Measurements from ENCODE around the gene TTC5. TPM values are rescaled to one million over a fixed set of nuclear protein-coding genes. Genes with fewer than 3 reads are reported as not detected.
A peak's percentile ranks its signal among the peaks of the same experiment; 100 is the strongest.

Gene TTC5
- total RNA-seq, 2 donors from 2014 or later: 20.1 to 20.5 TPM

DNA sequence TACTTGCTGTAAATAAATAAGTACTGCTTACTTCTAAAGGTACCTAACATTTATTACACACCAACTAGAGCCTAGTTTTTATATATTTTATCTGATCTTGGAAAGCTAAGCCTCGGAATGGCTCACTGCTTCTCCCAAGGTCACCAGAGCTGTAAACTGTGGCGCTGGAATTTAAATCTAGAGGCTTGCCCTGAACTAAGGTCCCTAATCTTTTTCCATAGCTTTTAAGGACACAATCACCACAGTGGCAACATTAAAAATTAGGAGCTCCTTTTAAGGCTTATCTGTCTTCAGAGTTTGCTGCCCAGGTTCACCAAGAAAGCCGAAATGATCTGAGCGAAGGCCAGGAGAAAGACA, 26.7 kb upstream of the TTC5 start:
- 0 to 1% methylated on average over 4 of the region's 4 CpGs for WGBS, 2 experiments (ENCODE audit: insufficient coverage in 1 of 2, insufficient read length in 1 of 2)
- Histone ChIP-seq H3K4me3 (ENCODE audit: low read length) (peak overlapping the region; percentile 86), H3K4me1 (ENCODE audit: control insufficient read depth, insufficient read depth, low read length) (no peaks in the 10 kb centered on the region), H3K36me3 (ENCODE audit: control insufficient read depth, insufficient read depth, low read length) (peaks cover 21% of the 10 kb centered on the region), H3K27me3 (ENCODE audit: control insufficient read depth, insufficient read depth, low read length, poor library complexity, severe bottlenecking) (no peaks in the 10 kb centered on the region), H3K9ac (ENCODE audit: extremely low read depth, low read length, poor library complexity, severe bottlenecking) (peak overlapping the region; percentile 87), H3K9me3 (ENCODE audit: control insufficient read depth, low read length) (no peaks in the 10 kb centered on the region), H3K27ac (ENCODE audit: low read depth, low read length) (peak overlapping the region; percentile 73)
- TF ChIP-seq, protein P1, sequence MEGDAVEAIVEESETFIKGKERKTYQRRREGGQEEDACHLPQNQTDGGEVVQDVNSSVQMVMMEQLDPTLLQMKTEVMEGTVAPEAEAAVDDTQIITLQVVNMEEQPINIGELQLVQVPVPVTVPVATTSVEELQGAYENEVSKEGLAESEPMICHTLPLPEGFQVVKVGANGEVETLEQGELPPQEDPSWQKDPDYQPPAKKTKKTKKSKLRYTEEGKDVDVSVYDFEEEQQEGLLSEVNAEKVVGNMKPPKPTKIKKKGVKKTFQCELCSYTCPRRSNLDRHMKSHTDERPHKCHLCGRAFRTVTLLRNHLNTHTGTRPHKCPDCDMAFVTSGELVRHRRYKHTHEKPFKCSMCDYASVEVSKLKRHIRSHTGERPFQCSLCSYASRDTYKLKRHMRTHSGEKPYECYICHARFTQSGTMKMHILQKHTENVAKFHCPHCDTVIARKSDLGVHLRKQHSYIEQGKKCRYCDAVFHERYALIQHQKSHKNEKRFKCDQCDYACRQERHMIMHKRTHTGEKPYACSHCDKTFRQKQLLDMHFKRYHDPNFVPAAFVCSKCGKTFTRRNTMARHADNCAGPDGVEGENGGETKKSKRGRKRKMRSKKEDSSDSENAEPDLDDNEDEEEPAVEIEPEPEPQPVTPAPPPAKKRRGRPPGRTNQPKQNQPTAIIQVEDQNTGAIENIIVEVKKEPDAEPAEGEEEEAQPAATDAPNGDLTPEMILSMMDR (conservative IDR thresholded peaks at IDR 0.05): peak; percentile 23
- Mint-ChIP-seq H3K27ac (peak overlapping the region; percentile 100), H3K27me3 (ENCODE audit: insufficient read depth) (no peaks in the 10 kb centered on the region), H3K4me1 (peaks cover 20% of the 10 kb centered on the region), H3K9me3 (no peaks in the 10 kb centered on the region), H3K36me3 (ENCODE audit: low read depth) (peaks cover 14% of the 10 kb centered on the region), H3K4me3 (peak overlapping the region; percentile 89)
- no peak for DNase-seq

DNA sequence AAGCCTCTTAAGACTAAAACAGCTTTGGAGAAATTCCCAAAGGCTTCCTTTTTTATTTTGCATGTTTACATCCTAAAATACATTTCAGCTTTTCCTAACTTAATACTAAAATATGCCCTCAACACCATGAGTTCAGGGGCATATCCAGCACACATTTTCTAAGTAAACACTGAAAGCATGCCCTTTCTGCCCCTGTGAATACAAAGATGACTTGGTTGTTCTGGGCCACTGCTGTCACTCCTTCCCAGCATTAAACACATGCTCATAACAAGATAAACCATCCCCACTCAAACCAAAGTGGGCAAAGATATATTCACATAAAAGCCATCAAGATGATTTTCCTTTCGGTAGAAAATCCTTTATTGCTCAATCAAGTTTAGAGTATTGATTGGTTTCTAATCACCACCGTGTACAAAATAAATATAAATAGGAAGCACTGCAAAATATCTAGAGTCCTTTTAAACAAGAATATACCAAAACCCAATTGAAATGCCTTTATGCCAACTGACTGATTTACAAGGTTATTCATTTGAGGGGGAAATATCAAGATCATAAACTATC, 25.4 kb upstream of the TTC5 start:
- TF ChIP-seq, protein P1 (conservative IDR thresholded peaks at IDR 0.05): no peak
- H3K27ac Mint-ChIP-seq: peak overlapping the region; percentile 42
- H3K4me3 Mint-ChIP-seq: peak overlapping the region; percentile 89
- H3K4me3 ChIP-seq (ENCODE audit: low read length): peak overlapping the region; percentile 86
- no peaks in the 10 kb centered on the region for H3K27me3 ChIP-seq (ENCODE audit: control insufficient read depth, insufficient read depth, low read length, poor library complexity, severe bottlenecking)
- DNase-seq: no peak
- H3K27ac ChIP-seq (ENCODE audit: low read depth, low read length): no peak overlapping the region
- H3K36me3 ChIP-seq (ENCODE audit: control insufficient read depth, insufficient read depth, low read length): peaks cover 32% of the 10 kb centered on the region
- peaks cover 21% of the 10 kb centered on the region for H3K4me1 Mint-ChIP-seq
- 67% methylated on average over 1 of the region's 2 CpGs; no CpG with 5 or more reads in 1 of the 2 experiments for WGBS, 2 experiments (ENCODE audit: insufficient coverage in 1 of 2, insufficient read length in 1 of 2)
- peaks cover 26% of the 10 kb centered on the region for H3K36me3 Mint-ChIP-seq (ENCODE audit: low read depth)
- no peaks in the 10 kb centered on the region for H3K9me3 Mint-ChIP-seq
- no peaks in the 10 kb centered on the region for H3K9me3 ChIP-seq (ENCODE audit: control insufficient read depth, low read length)
- H3K9ac ChIP-seq (ENCODE audit: extremely low read depth, low read length, poor library complexity, severe bottlenecking): no peak overlapping the region
- H3K4me1 ChIP-seq (ENCODE audit: control insufficient read depth, insufficient read depth, low read length): no peaks in the 10 kb centered on the region
- H3K27me3 Mint-ChIP-seq (ENCODE audit: insufficient read depth): no peaks in the 10 kb centered on the region

DNA sequence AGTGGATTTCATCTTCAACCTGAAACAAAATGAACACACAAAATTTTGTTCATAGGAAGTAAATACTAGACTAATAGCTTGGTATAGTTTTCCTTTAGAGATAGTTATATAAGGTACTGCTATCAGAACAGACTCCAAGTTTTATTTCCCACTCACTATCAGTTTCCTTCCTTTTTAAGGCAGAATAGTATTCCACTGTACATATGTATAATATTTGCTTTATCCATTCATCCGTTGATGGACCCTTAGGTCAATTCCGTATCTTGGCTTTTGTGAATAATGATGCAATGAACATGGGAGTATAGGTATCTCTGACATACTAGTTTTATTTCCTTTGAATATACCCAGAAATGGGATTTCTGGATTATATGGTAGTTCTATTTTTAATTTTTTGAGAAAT, 23.6 kb upstream of the TTC5 start:
- H3K9ac ChIP-seq (ENCODE audit: extremely low read depth, low read length, poor library complexity, severe bottlenecking): no peak overlapping the region
- Mint-ChIP-seq H3K4me3 (no peak overlapping the region), H3K4me1 (peaks cover 21% of the 10 kb centered on the region), H3K36me3 (ENCODE audit: low read depth) (peaks cover 38% of the 10 kb centered on the region), H3K27me3 (ENCODE audit: insufficient read depth) (no peaks in the 10 kb centered on the region), H3K27ac (no peak overlapping the region), H3K9me3 (no peaks in the 10 kb centered on the region)
- DNase-seq: no peak
- 100% methylated on average over 2 of the region's 2 CpGs; no CpG with 5 or more reads in 1 of the 2 experiments for WGBS, 2 experiments (ENCODE audit: insufficient coverage in 1 of 2, insufficient read length in 1 of 2)
- H3K36me3 ChIP-seq (ENCODE audit: control insufficient read depth, insufficient read depth, low read length): peaks cover 47% of the 10 kb centered on the region
- no peaks in the 10 kb centered on the region for H3K9me3 ChIP-seq (ENCODE audit: control insufficient read depth, low read length)
- no peak overlapping the region for H3K4me3 ChIP-seq (ENCODE audit: low read length)
- TF ChIP-seq, protein P1 (conservative IDR thresholded peaks at IDR 0.05): no peak
- H3K27me3 ChIP-seq (ENCODE audit: control insufficient read depth, insufficient read depth, low read length, poor library complexity, severe bottlenecking): no peaks in the 10 kb centered on the region
- no peaks in the 10 kb centered on the region for H3K4me1 ChIP-seq (ENCODE audit: control insufficient read depth, insufficient read depth, low read length)
- no peak overlapping the region for H3K27ac ChIP-seq (ENCODE audit: low read depth, low read length)

All from endodermal cell (in vitro differentiated cells).